HG03175 (cell line): ENCODE measurements around the gene RIPK4.
"Not testable (repeated sequence)": the region's sequence is repeated elsewhere in the genome, so short reads cannot be mapped to it uniquely, and the experiment has no call there.

Experiments used
- ATAC-seq: cut with Tn5 transposase; IDR thresholded peaks from one replicate; pipeline ENCODE4 v1.9.1; 2021; ENCODE audit warnings: mild to moderate bottlenecking, moderate library complexity; ENCODE audit not compliant: unreplicated experiment

Gene RIPK4

DNA sequence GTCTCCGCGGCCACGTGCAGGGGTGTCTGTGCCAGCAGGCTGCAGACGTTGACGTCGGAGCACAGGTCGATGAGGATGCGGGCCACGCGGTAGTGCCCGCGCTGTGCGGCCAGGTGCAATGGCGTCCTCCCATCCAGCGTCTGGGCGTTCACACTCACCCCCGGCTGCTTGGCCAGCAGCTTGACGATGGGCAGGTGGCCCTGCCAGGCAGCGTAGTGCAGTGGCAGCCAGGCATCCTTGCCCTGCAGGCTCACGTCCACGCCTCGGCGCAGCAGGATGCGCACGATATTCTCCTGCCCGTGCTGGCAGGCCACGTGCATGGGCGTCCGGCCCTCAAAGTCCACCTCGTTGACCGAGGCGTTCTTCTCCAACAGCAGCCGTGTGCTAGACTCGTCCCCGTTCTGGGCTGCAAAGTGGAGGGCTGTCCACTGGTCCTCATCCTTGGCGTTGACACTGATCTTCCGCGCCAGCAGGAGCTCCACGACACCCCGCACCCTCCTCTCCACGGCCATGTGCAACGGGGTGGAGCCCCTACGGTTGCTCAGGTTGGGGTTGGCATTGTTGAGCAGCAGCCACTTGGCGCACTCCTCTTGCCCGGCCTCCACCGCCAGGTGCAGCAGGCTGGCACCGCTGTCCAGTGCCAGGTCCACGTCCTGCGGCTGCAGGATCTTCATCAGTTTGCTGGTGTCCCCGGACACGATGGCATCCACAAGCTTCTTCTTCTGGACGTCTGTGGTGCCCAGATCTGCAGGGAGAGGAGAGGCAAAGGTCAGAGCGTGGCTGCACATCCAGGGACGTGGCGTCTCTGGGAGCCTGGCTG is 25.4 kb downstream of the RIPK4 start:
- ATAC-seq, result no peak

- ATAC-seq, result no peak
Measured at GRCh38 chr21:41740604-41741252, 26.1 kb downstream of the RIPK4 start.

GRCh38 chr21:41739936-41740335 is 26.9 kb downstream of the RIPK4 start:
- ATAC-seq, result no peak

DNA sequence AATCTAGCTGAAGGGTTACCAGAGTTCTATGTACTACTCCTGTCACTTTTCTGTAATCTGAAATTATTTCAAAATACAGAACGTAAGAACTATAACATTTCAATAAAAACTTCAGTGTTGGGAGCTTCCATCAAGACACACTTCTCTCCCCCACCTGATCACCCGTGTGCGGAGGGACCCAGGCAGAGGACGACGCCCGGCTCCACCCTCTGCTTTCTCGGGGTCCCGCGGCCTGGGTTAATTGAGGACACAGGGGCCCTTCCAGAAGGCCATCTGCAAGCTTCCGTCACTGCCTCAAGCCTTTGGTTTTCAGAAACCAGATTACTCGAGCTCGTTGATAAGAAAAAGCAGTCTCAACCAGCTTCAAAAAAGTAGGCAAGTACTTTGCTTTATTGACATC is 27.8 kb downstream of the RIPK4 start:
- no peak for ATAC-seq

GRCh38 chr21:41737651-41738324 is 29.1 kb downstream of the RIPK4 start:
- no peak for ATAC-seq

DNA sequence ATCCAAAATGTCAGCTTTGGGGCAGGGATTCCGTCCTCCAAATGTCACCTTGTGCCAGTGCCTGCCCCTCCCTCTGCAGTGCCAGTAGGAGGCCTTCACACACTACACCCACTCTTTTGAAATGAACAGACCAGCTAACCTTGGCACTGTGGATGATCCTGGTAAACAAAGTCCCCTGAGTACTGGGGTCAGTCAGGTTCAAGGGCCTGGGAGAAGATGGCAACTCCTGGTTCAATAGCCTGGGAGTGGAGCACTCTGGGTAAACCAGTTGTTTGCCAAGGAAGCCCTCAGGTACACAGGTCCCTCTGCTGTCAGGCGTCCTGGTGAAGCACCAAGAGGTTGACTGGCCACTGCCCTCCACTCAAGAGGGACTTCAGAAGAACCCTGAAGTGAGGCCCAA is 30.4 kb downstream of the RIPK4 start:
- ATAC-seq, result no peak

- no peak for ATAC-seq
Measured at GRCh38 chr21:41733951-41734689, 32.7 kb downstream of the RIPK4 start.

DNA sequence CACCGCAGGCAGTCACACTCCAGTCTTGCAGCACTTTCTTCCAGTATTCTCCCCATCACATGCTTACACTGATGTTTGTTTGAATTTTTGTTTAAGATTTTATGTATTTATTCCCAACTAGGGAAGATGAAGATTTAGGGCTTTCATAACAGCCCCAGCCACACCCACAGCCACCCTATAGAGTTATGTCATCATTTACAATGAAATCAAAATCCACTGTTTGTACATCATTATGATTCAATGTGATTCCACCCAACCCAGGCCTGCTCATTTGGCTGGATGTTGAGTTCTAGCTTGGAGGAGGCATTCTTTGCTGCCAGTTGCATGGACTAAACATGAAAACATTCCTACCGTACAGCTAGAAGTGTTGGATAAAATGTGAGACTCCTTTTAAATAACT is 35.8 kb downstream of the RIPK4 start:
- no peak for ATAC-seq

- no peak for ATAC-seq
Measured at GRCh38 chr21:41730367-41730765, 36.5 kb downstream of the RIPK4 start.

DNA sequence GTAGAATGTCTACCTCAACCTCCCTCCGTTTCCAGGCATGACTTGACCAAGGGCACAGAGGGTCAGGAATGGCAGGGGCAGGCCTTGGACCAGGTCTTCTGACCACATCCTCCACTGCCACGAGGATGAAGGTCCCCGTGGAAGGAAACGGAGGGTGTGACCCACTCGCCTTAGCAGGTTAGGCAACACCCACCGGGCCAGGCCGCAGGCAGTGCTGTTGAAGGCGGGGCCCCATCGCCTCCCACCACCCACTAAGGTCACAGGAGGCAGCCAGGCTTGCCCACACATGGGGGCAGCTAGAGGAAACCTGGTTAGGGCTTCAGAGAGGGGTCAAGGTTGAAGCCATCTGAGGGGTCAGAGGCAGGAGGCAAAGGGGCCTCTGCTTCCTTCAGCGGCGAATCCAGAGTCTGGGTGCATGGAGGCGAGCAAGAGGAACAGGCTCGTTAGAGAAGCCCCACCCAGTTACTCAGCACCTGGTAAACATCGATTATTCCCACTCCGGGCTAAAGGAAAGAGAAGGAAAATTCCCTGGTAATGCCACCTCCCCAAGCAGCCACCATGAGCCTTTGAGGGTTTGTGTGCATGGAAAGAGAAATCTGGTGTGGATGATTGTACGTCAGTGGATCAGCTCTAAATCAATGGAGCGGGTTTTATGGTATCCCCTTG is 37.0 kb downstream of the RIPK4 start:
- ATAC-seq, result no peak

GRCh38 chr21:41727784-41728763 is 38.8 kb downstream of the RIPK4 start:
- no peak for ATAC-seq

GRCh38 chr21:41726970-41727783 is 39.7 kb downstream of the RIPK4 start:
- no peak for ATAC-seq

- no peak for ATAC-seq
Measured at GRCh38 chr21:41726630-41726969, 40.3 kb downstream of the RIPK4 start.

- no peak for ATAC-seq
Measured at GRCh38 chr21:41726058-41726558, 40.7 kb downstream of the RIPK4 start.

- no peak for ATAC-seq
Measured at GRCh38 chr21:41725421-41726031, 41.3 kb downstream of the RIPK4 start.

- ATAC-seq, result not testable (repeated sequence)
Measured at GRCh38 chr21:41723835-41724234, 43.0 kb downstream of the RIPK4 start.

DNA sequence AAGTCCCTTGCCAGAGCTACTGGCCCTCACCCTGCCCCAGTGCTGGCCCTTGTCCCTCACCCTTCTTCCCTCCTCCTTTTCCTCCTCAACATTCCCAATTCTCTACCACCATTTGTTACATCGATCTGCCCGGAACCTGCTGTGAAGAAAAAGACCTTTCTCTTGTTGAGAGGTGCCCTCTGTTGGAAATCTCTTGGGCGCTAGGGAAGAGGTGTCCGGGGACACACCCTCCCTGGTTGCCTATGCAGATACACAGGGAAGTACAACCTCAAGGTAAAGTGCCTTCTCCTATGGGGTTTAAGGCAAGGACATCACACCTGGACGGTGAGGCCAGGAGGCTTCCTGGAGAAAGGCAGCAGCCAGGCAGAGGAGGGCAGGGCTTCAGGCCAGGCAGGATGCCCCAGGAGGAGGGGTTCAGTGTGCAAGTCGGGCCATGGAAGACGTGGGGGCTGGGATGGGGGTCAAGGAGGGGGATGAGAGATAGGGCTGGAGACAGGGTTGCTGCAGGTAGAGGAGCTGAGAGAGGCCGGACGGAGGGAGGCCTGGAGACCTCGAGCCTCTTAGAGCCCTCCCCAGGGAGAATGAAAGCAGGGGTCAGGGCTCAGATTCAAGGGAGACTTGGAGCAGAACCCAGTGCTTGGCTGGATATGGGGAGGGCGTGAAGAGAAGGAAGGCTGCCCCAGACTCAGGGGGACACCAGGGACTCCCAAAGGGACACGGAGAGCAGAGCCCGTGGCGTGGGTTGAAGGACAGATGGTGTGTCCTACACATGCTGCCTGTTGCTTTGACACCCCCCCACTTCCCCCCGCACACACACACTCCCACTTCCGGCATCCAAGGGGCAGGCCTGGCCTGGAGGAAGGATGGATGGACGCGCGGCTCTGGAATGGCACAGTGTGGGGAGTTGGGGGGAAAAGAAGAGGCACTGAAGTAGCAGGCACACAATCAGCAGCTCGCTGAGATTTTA is 44.5 kb downstream of the RIPK4 start:
- ATAC-seq, result no peak
